ENCODE data around the gene HTR3D.
"Not testable (repeated sequence)": the region's sequence is repeated elsewhere in the genome, so short reads cannot be mapped to it uniquely, and the experiment has no call there.

Gene HTR3D

DNA sequence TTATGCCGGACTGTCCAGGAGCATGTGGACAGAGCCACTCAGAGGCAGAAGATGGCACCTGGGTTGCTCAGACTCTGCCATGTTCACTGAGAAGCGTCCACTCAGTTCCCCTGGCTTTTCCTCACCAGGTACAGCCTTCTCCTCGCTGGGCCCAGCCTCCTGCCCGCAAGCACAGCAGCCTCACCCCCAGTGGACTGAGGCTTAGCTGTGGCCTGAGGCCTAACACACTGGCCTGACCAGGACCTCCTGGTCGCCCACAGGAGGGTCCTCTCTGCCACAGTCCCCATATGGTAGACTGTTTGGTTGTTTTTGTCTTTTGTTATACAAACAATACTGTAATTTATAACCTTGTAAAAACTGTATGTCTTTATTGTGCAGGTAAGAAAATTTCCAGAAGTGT, 36.8 kb downstream of the HTR3D start:
- DNase-seq (ENCODE audit: low spot score in 2 of 2) (no peak), ATAC-seq (ENCODE audit: low read depth) (no peak)
- peaks cover 15% of the 10 kb centered on the region for H3K27me3 Mint-ChIP-seq
- peaks cover 6% of the 10 kb centered on the region for H3K9me3 Mint-ChIP-seq
- H3K27ac Mint-ChIP-seq, result no peak overlapping the region
- peaks cover 3% of the 10 kb centered on the region for H3K36me3 Mint-ChIP-seq
- H3K4me3 Mint-ChIP-seq, result no peak overlapping the region
- H3K4me1 Mint-ChIP-seq, result no peaks in the 10 kb centered on the region

GRCh38 chr3:184071142-184071541, 39.6 kb downstream of the HTR3D start:
- H3K9me3 Mint-ChIP-seq; H3K4me3 Mint-ChIP-seq; DNase-seq (ENCODE audit: low spot score in 2 of 2); H3K27ac Mint-ChIP-seq; H3K36me3 Mint-ChIP-seq; H3K4me1 Mint-ChIP-seq; ATAC-seq (ENCODE audit: low read depth): not testable (repeated sequence)
- peaks cover 15% of the 10 kb centered on the region for H3K27me3 Mint-ChIP-seq

- H3K4me3 Mint-ChIP-seq, result no peak overlapping the region
These were observed 42.1 kb downstream of the HTR3D start for GRCh38 chr3:184073621-184074020.

DNA sequence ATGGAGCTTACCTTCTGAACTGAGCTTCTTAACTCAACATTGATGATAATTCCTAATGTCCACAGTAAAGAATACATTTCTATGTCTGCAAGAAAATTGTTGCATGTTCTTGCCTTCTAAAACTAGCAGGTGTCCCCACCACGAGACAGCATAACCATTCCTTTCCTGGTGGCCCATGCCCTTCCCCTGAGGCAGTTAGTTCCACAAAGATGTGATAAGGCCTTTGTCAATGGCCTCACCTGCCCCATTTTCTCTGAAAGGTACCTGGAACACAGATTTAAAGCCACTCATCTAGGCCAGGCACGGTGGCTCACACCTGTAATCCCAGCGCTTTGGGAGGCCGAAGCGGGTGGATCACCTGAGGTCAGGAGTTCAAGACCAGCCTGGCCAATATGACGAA, 44.4 kb downstream of the HTR3D start:
- Mint-ChIP-seq H3K9me3 (peaks cover 2% of the 10 kb centered on the region), H3K4me1 (no peaks in the 10 kb centered on the region), H3K27me3 (peaks cover 13% of the 10 kb centered on the region), H3K4me3 (no peak overlapping the region), H3K27ac (no peak overlapping the region), H3K36me3 (peaks cover 2% of the 10 kb centered on the region)
- DNase-seq (ENCODE audit: low spot score in 2 of 2) (no peak), ATAC-seq (ENCODE audit: low read depth) (no peak)

More at GRCh38 chr3:184073621-184074020, 42.1 kb downstream of the HTR3D start:
- H3K27ac Mint-ChIP-seq, result no peak overlapping the region
- H3K36me3 Mint-ChIP-seq, result peaks cover 3% of the 10 kb centered on the region
- peaks cover 19% of the 10 kb centered on the region for H3K27me3 Mint-ChIP-seq
- no peak for DNase-seq (ENCODE audit: low spot score in 2 of 2)
- no peak for ATAC-seq (ENCODE audit: low read depth)
- peaks cover 6% of the 10 kb centered on the region for H3K9me3 Mint-ChIP-seq
- no peaks in the 10 kb centered on the region for H3K4me1 Mint-ChIP-seq

GRCh38 chr3:184077881-184078280, 46.3 kb downstream of the HTR3D start:
- H3K27me3 Mint-ChIP-seq, result peaks cover 10% of the 10 kb centered on the region
- no peaks in the 10 kb centered on the region for H3K36me3 Mint-ChIP-seq
- no peaks in the 10 kb centered on the region for H3K4me1 Mint-ChIP-seq
- H3K4me3 Mint-ChIP-seq, result no peak overlapping the region
- H3K27ac Mint-ChIP-seq, result no peak overlapping the region
- no peaks in the 10 kb centered on the region for H3K9me3 Mint-ChIP-seq
- ATAC-seq (ENCODE audit: low read depth) (no peak), DNase-seq (ENCODE audit: low spot score in 2 of 2) (no peak)

DNA sequence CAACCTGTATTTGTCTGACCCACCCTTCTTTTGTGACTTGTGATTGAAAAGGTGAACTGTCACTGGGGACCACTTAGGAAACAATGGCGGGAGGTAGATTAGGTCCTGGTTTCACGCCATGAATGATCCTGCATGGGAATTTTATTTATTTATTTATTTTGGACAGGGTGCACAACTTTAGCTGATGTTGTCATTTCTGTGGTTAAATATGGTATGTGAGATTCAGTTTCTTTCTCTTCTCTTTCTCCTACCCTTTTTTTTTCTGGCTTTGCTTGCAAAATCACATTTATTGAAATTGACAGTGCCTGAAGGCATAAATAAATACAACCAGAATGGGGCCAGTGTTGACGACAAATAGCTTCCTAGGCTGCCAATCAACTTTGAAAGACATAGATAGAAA, 47.3 kb downstream of the HTR3D start:
- Mint-ChIP-seq H3K4me3 (no peak overlapping the region), H3K4me1 (no peaks in the 10 kb centered on the region), H3K36me3 (no peaks in the 10 kb centered on the region), H3K27ac (no peak overlapping the region), H3K9me3 (no peaks in the 10 kb centered on the region), H3K27me3 (peaks cover 8% of the 10 kb centered on the region)
- DNase-seq (ENCODE audit: low spot score in 2 of 2) (no peak), ATAC-seq (ENCODE audit: low read depth) (no peak)

DNA sequence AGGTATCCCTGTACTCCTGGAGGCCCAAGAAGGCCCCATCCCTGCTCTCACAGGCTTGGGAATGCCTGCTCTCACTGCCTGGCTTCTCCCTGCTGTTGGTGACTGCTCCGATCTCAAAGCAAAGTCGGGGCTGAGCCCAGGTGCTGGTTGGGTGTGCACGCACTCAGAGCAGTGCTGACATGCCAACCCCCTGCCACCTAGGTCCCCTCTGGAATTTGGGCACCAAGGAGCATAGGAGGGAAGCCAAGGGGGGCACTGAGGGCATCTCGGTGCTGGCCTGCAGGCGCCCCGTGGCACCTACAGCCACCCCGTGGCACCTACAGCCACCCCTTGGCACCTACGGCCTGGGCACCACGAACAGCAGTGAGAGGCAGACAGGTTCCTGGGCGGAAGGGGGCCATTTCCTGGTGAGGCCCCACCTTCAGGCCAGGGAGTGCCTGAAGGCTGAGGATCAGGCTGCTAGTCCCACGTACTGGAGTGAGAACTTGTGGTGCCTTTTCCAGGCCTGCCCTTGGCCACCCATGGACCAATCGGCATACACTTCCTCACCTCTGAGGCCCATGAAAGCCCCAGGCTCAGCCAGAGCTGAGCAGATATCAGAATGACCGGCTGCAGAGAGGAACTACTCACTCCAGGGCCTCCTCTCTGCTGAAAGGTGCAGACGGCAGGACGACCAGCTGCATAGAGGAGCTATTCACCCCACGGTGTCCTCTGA, 49.7 kb downstream of the HTR3D start:
- H3K27me3 Mint-ChIP-seq, result peaks cover 7% of the 10 kb centered on the region
- H3K36me3 Mint-ChIP-seq, result no peaks in the 10 kb centered on the region
- H3K9me3 Mint-ChIP-seq, result peaks cover 2% of the 10 kb centered on the region
- H3K4me1 Mint-ChIP-seq, result peaks cover 5% of the 10 kb centered on the region
- ATAC-seq (ENCODE audit: low read depth) (no peak), DNase-seq (ENCODE audit: low spot score in 2 of 2) (no peak)
- H3K27ac Mint-ChIP-seq, result no peak overlapping the region
- no peak overlapping the region for H3K4me3 Mint-ChIP-seq

DNA sequence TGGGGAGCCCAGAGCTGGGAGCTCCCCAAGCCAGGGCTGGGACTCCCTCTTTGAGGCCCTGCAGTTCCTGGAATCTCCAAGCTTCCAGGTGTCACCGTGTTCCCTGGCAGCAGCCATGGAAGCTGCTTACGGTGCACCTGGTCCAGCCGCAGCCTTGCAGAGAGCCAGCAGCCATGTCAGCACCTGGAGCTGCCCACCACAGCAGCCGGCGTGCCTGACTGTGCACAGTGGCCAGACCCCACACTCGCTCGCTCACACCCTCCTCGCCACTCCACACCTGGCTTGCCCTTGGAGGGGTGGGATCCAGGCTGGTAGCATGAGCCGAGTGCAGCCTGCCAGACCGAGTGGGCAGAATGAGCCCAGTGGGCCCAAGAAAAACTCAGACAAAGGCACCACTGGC, 50.5 kb downstream of the HTR3D start:
- no peak for DNase-seq (ENCODE audit: low spot score in 2 of 2)
- Mint-ChIP-seq H3K36me3 (no peaks in the 10 kb centered on the region), H3K4me1 (peaks cover 5% of the 10 kb centered on the region), H3K27ac (no peak overlapping the region), H3K9me3 (peaks cover 2% of the 10 kb centered on the region), H3K27me3 (peaks cover 6% of the 10 kb centered on the region), H3K4me3 (no peak overlapping the region)
- ATAC-seq (ENCODE audit: low read depth), result no peak

- Mint-ChIP-seq H3K4me3 (no peak overlapping the region), H3K9me3 (peaks cover 2% of the 10 kb centered on the region), H3K27me3 (peaks cover 4% of the 10 kb centered on the region), H3K27ac (no peak overlapping the region), H3K36me3 (no peaks in the 10 kb centered on the region), H3K4me1 (peaks cover 5% of the 10 kb centered on the region)
- ATAC-seq (ENCODE audit: low read depth) (no peak), DNase-seq (ENCODE audit: low spot score in 2 of 2) (no peak)
These were observed 50.9 kb downstream of the HTR3D start for GRCh38 chr3:184082465-184082864.

- Mint-ChIP-seq H3K27me3 (peaks cover 2% of the 10 kb centered on the region), H3K9me3 (peaks cover 2% of the 10 kb centered on the region), H3K36me3 (no peaks in the 10 kb centered on the region), H3K4me1 (peaks cover 5% of the 10 kb centered on the region), H3K27ac (no peak overlapping the region), H3K4me3 (no peak overlapping the region)
- DNase-seq (ENCODE audit: low spot score in 2 of 2) (no peak), ATAC-seq (ENCODE audit: low read depth) (no peak)
These were observed 53.9 kb downstream of the HTR3D start for GRCh38 chr3:184085389-184085852.
